Endothelial cell of umbilical vein (primary cell): ENCODE measurements around the gene KPTN. TPM values are rescaled to one million over a fixed set of nuclear protein-coding genes. Genes with fewer than 3 reads are reported as not detected.
A peak's percentile ranks its signal among the peaks of the same experiment; 100 is the strongest.

Source experiments
- BruUV-seq: library from RNA; stranded (reverse); fragments of 400-500 nt; replicated peaks from 2 replicates; lab custom pipeline; 2021; lab: Mats Ljungman, UMichigan
- CTCF ChIA-PET: fragments of 300-600, 350-600 bp; sonication (Branson Sonifier 250); formaldehyde crosslinking; loops from one replicate; lab custom pipeline; 2021; ENCODE audit warnings: antibody characterized with exemption, inconsistent platforms; lab: Charles Lee
- POLR2A ChIA-PET: fragments of 300-600, 350-600 bp; sonication (Branson Sonifier 250); formaldehyde crosslinking; loops from one replicate; lab custom pipeline; 2021; ENCODE audit warnings: antibody characterized with exemption, inconsistent platforms; lab: Charles Lee
- DNase-seq: peaks from one replicate; pipeline ENCODE4 v3.0.0-alpha.2; 2011; ENCODE audit warnings: low read depth, low spot score
- FAIRE-seq: peaks from 2 replicates; lab custom pipeline; 2011; peaks lifted over from hg19 to GRCh38; lab: Jason Lieb, UNC
- H2AFZ ChIP-seq: 2 replicates; pipeline ENCODE4 v1.6.0; 2012; ENCODE audit warnings: low read depth, low read length, control low read depth, inconsistent platforms
- H3K27ac ChIP-seq: 2 replicates; pipeline ENCODE4 v1.5.1; 2011; ENCODE audit warnings: low read depth, mild to moderate bottlenecking, control low read depth, low read length, moderate library complexity; ENCODE audit not compliant: insufficient read depth
- H3K27me3 ChIP-seq, 2 experiments: 2 replicates each; pipeline versions ENCODE4 v1.6.0 to v1.6.1; 2011; ENCODE audit warnings: low read length in 2 of 2, mixed read lengths in 1 of 2; ENCODE audit not compliant: control insufficient read depth in 2 of 2, insufficient read depth in 2 of 2
- H3K36me3 ChIP-seq, 2 experiments: 2 replicates in 1 of 2; 3 replicates in 1 of 2; pipeline ENCODE4 v1.5.1; 2011; ENCODE audit warnings: low read length in 2 of 2, mild to moderate bottlenecking in 1 of 2, moderate library complexity in 1 of 2; ENCODE audit not compliant: control insufficient read depth in 2 of 2, insufficient read depth in 2 of 2; ENCODE audit errors: extremely low read depth in 1 of 2
- H3K4me1 ChIP-seq: 3 replicates; pipeline ENCODE4 v1.5.1; 2011; ENCODE audit warnings: mild to moderate bottlenecking, low read length; ENCODE audit not compliant: control insufficient read depth, insufficient read depth; ENCODE audit errors: extremely low read depth
- H3K4me2 ChIP-seq: 2 replicates; pipeline ENCODE4 v1.6.1; 2011; ENCODE audit warnings: low read length, control low read depth, mixed read lengths; ENCODE audit not compliant: insufficient read depth
- H3K4me3 ChIP-seq, 3 experiments: fragments of 200-600 bp in 1 of 3; sonication (generic), shearing (Covaris generic) in 1 of 3; replicated peaks in 1 of 3; 2 replicates each; pipeline ENCODE4 v1.5.1; 2011 to 2016; ENCODE audit warnings: control low read depth in 3 of 3, low read length in 3 of 3, mild to moderate bottlenecking in 2 of 3, inconsistent platforms in 1 of 3, low read depth in 1 of 3, moderate library complexity in 1 of 3; ENCODE audit not compliant: insufficient read depth in 1 of 3
- H3K79me2 ChIP-seq: 2 replicates; pipeline ENCODE4 v1.6.0; 2012; ENCODE audit warnings: low read length, inconsistent platforms; ENCODE audit not compliant: control insufficient read depth, insufficient read depth
- H3K9ac ChIP-seq: replicated peaks from 2 replicates; pipeline ENCODE3; 2011; ENCODE audit warnings: low read length, control low read depth; ENCODE audit not compliant: insufficient read depth; ENCODE audit errors: extremely low read depth
- H3K9me1 ChIP-seq: replicated peaks from 3 replicates; pipeline ENCODE4 v1.6.0; 2011; ENCODE audit warnings: mild to moderate bottlenecking, low read length; ENCODE audit not compliant: control insufficient read depth, insufficient read depth; ENCODE audit errors: extremely low read depth
- H3K9me3 ChIP-seq: replicated peaks from 2 replicates; pipeline ENCODE4 v1.5.1; 2012; ENCODE audit warnings: low read length, inconsistent platforms; ENCODE audit not compliant: control insufficient read depth, insufficient read depth
- H4K20me1 ChIP-seq: replicated peaks from 2 replicates; pipeline ENCODE3; 2011; ENCODE audit warnings: mild to moderate bottlenecking, low read length; ENCODE audit not compliant: control insufficient read depth, insufficient read depth; ENCODE audit errors: extremely low read depth
- CTCF ChIP-seq, 2 donors: IDR thresholded peaks; 1 replicate in 1 of 2; 2 replicates in 1 of 2; pipeline ENCODE4 v1.5.1; 2011; ENCODE audit warnings: low read length in 2 of 2, mild to moderate bottlenecking in 2 of 2, moderate library complexity in 2 of 2, control low read depth in 1 of 2, inconsistent platforms in 1 of 2, low read depth in 1 of 2; ENCODE audit not compliant: insufficient read depth in 1 of 2; ENCODE audit errors: extremely low read depth in 1 of 2
- EZH2 ChIP-seq: IDR thresholded peaks from 2 replicates; pipeline ENCODE4 v1.6.1; 2012; ENCODE audit warnings: borderline replicate concordance, low read depth, mild to moderate bottlenecking, moderate library complexity, low read length, inconsistent platforms; ENCODE audit not compliant: severe bottlenecking
- FOS ChIP-seq: IDR thresholded peaks from 2 replicates; pipeline ENCODE4 v1.6.1; 2011; ENCODE audit warnings: mild to moderate bottlenecking, low read length, moderate library complexity, borderline replicate concordance; ENCODE audit not compliant: insufficient read depth
- GATA2 ChIP-seq: IDR thresholded peaks from 2 replicates; pipeline ENCODE4 v1.7.0; 2011; ENCODE audit warnings: low read depth, mild to moderate bottlenecking, moderate library complexity, mixed read lengths, low read length; ENCODE audit not compliant: insufficient read length, insufficient read depth
- JUN ChIP-seq: IDR thresholded peaks from 2 replicates; pipeline ENCODE4 v1.6.1; 2011; ENCODE audit warnings: borderline replicate concordance, low read depth; ENCODE audit not compliant: insufficient read length, insufficient read depth
- MAX ChIP-seq: IDR thresholded peaks from 2 replicates; pipeline ENCODE4 v1.6.1; 2011; ENCODE audit not compliant: insufficient read depth, insufficient read length
- MYC ChIP-seq: IDR thresholded peaks from one replicate; pipeline ENCODE4 v1.6.1; 2011; ENCODE audit warnings: mild to moderate bottlenecking, low read depth, low read length
- POLR2A ChIP-seq: IDR thresholded peaks from 2 replicates; pipeline ENCODE4 v1.6.1; 2012; ENCODE audit warnings: low read depth, mild to moderate bottlenecking, control low read depth, low read length
- POLR2AphosphoS5 ChIP-seq: IDR thresholded peaks from 2 replicates; pipeline ENCODE4 v1.6.1; 2012; ENCODE audit warnings: low read depth, mild to moderate bottlenecking, control low read depth, low read length, moderate library complexity; ENCODE audit not compliant: insufficient read depth
- dilution Hi-C: fragments of 300-500 bp; cut with MboI; formaldehyde crosslinking; loops from one replicate; pipeline ENCODE4 v1.15.0; 2019; ENCODE audit warnings: low sequenced_read_pairs; ENCODE audit not compliant: extremely low pct_ligation_motif_present
- intact Hi-C: fragments of 100-400 bp; cut with micrococcal nuclease; formaldehyde crosslinking; loops from one replicate; pipeline ENCODE4 v1.10.0; 2022
- polyA plus RNA-seq, 4 experiments: library from polyadenylated mRNA; depleted of rRNA in 3 of 4; stranded (reverse) in 3 of 4; unstranded in 1 of 4; fragments of >200 nt; gene quantifications; 2 replicates each; pipeline versions ENCODE4 v1.2.1 to v1.2.3, GENCODE V29; 2011 to 2012; ENCODE audit warnings: missing spikeins in 1 of 4
- total RNA-seq: library from RNA; stranded (reverse); gene quantifications from 2 replicates; pipeline ENCODE4 v1.2.3, GENCODE V29; 2021

Gene KPTN
- total and polyA plus RNA-seq, 2 donors (not counting 3 experiments of a cell fraction or from before 2014, with no cell fraction given), result 14.7 to 15.5 TPM

- Histone ChIP-seq H3K4me1 (no peaks in the 10 kb centered on the region), H3K36me3 (no peaks in the 10 kb centered on the region), H3K27me3 (peaks cover 23 to 28% of the 10 kb centered on the region in 2 experiments), H4K20me1 (no peaks in the 10 kb centered on the region), H3K27ac (no peak within 1 kb of the TSS), H3K79me2 (no peaks in the 10 kb centered on the region), H3K4me3 (no peak within 1 kb of the TSS), H2AFZ (no peak within 1 kb of the TSS), H3K4me2 (no peak within 1 kb of the TSS), H3K9ac (no peak within 1 kb of the TSS), H3K9me1 (no peaks in the 10 kb centered on the region), H3K9me3 (no peaks in the 10 kb centered on the region)
- TF ChIP-seq FOS (no peak), POLR2AphosphoS5 (no peak), MYC (no peak), JUN (no peak), MAX (no peak), GATA2 (no peak), CTCF (IDR thresholded peaks at IDR 0.05; ENCODE audit: extremely low read depth in 1 of 2, insufficient read depth in 1 of 2, low read depth in 1 of 2, low read length in 2 of 2) (no peak), EZH2 (no peak), POLR2A (no peak)
- intact Hi-C loops (no loop called here), dilution Hi-C loops (no loop called here)
- BruUV-seq, result no TSS peak
- FAIRE-seq (no peak), DNase-seq (peak; percentile 46)
- CTCF ChIA-PET, result interaction anchor here (0.8 kb wide), 1 partner anchor 12 kb away, joined by 3 read pairs; the partner anchor contains the start of gene KPTN
- POLR2A ChIA-PET, result interaction anchor here (0.5 kb wide), 1 partner anchor 9 kb away, joined by 5 read pairs; no protein-coding TSS in a partner anchor
Observed at GRCh38 chr19:47471733-47472457, 12.1 kb downstream of the KPTN start, which contains the start of gene SLC8A2. SLC8A2 (minus strand) TSS chr19:47471893; CDS start chr19:47466403, 5,490 bp downstream.
